HG02798 (cell line): Measurements from ENCODE around the gene WASF2.
"Not testable (repeated sequence)": the region's sequence is repeated elsewhere in the genome, so short reads cannot be mapped to it uniquely, and the experiment has no call there.

Source experiments
- ATAC-seq: cut with Tn5 transposase; IDR thresholded peaks from one replicate; pipeline ENCODE4 v1.9.1; 2021; ENCODE audit warnings: mild to moderate bottlenecking; ENCODE audit not compliant: unreplicated experiment, poor library complexity

WASF2 gene

DNA sequence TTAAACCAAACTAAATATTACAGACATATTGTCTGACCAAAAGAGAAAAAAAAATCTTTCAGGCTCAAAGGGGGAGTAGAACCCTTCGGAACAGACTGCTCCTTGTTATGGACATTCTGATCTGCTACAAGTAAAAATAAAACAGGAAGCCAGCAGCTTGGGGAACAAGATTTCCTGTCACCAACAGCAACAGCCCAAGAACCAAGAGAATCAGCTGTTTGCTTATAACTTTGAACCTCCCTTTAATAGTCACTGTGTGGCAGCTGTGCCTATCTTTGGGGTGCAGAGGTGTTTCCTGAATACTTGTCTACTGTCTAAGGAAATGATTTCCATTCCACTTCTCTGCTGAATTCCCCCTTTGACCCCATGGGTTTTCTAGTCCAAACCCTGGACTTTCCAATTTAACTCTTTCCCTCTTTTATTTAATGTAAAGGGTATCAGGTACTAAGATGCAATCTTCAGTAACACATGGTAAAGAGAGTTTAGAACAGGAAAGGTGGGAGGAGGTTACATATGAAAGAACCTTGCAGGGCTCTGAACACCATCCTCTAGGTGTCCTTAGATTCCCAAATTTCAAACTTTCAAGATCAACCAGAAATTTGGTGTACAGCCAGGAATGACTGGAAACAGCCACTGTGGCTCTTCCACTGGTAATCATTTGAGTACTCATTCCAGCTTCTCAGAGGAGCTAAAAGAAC lies 58.9 kb downstream of the WASF2 start:
- ATAC-seq = no peak

DNA sequence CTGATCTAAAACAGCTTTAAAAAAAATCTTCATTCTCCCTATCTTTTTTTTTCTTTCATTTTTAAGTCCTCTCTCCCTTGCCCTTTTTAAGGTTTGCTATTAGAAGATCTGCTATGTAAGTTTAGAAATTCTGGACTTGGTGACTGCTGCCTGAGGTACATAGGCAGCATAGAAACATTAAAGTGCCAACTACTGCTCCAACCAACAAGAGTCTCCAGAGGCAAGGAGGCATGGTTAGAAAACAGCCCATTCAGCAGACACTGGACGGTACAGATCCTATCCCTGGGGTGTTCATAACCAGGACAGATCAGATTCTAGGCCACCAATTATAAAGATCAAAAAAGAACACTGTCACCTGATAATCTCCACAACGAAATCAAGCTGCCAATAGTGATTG lies 60.9 kb downstream of the WASF2 start:
- no peak for ATAC-seq

DNA sequence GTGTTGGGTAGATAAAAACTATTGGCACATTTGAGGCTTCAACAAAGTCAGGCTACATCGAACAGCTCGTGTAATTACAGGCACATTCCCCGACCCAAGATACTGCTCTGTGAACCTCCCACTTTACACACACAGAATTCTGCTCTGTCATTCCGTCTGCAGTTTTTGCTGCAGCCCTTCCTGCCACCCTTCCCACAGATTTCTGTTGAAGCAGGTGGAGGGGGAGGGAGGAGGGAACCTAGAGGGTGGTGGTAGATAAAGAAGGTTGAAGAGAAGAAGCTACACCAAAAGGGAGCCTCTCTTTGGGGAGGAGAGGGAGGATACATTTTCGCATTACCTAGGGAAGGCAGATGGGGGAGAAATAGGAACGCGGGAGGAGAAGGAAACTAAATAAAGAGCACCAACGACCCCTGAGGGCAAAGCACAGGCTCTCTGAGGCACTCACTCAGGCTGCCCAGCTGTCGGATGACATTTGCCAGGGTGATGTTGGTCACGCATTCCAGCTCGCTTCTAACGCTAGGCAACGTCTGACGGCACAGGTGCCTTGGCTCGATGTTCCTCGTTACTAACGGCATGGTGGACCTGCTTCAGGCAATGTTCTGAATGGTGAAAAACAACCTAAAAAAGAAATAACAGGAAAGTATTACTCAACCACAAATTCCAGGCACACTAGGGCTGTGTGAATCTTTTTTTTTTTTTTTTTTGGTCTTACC lies 61.5 kb downstream of the WASF2 start:
- no peak for ATAC-seq

DNA sequence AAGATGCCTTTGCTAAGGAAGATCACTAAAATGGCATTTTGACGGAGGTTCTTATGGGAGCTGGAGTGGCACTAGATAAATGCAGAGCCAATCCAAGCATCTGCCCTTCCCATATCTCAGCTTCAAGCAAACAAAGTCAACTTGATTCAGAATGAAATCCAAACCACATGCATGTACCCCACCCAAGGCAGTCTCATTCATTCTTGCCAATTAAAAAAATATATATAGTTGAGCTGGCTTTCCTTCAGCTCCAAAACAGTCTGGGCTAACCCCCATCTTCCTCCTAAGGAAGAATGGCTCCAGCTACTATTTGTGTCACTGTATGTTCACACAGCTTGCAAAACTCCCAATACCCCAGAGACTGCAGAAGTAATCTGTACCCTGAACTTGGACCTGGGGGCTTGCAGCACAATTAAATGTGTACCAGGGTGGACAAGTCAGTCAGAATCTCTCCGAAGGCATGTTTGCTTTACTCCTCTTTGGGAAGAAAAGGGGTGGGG lies 62.1 kb downstream of the WASF2 start:
- no peak for ATAC-seq

DNA sequence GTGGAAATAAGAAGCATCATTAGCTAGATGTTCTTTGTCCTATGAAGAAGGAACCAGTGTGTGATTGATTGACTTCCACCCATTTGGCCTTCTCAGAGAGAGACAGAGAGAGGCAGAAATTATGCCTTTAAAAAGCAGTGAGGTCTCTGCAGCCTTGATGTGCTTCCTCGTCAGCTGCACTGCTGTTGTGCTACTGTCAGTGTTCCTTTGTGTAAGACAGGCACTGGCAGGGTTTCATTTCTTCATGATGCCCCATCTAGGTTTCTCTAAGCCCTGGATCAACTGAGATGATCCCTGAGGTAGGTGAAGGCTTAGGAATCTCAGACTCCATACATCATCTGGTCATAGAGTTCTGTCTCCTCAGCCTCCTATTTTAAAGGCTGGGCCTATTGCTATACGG lies 62.6 kb downstream of the WASF2 start:
- no peak for ATAC-seq

DNA sequence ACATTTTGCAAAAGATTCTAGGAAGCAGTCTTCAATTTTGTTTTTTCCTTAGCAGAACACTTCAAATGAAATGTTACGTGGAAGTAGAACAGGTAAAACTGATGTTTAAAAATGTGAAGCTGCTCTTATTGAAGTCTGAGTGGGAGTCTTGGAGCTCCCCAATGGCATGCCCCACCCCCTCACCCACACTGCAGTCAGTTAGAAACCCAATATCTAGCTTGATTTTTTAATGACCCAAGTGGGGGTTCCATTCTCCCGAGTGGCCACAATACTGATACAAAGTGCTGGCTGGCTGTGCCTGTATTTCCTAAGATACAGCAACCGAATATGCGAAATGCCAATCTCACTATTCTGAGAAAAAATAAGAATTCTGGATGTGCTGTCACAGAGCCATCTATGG lies 66.3 kb downstream of the WASF2 start:
- ATAC-seq = no peak

DNA sequence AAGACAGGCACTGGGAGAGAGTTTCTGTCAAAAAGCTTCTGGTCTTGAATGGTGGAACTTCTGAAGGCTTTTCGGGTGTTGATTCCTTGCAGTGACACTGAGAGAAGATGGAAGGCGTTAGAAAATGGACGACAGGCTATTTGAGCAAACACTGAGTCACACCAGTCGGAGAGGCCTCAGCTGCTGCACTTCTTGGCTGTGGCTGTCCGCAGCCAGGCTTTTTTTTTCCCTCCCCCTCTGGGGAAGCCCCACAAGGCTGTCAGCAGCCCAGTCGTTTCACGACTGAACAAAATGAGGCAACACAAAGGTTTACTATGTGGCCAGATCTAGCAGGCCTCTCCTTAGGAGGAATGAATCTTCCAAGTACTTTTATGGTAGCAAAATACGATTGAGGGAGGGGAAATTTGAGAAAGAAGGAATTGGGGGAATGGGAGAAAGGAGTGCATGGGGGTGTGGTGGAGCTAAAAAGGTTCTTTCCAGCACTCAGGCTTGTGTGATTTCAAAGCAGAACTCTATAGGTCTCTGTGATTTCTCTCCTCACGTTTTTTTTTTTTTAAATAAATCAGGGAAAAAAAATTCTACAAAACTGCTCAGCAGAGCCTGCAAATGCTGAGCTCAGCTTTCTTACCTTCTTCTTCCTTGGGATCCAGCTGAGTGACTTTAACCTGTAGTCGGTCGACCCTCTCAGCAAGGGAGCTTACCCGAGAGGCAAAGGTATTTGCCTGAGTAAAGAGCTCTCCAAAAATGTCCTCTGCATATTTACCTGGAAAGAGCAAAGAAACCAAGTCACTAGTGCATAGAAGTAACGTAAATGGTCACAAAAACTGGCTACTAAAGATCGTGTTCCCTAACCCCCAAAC lies 71.4 kb downstream of the WASF2 start:
- ATAC-seq = peak; percentile 78

DNA sequence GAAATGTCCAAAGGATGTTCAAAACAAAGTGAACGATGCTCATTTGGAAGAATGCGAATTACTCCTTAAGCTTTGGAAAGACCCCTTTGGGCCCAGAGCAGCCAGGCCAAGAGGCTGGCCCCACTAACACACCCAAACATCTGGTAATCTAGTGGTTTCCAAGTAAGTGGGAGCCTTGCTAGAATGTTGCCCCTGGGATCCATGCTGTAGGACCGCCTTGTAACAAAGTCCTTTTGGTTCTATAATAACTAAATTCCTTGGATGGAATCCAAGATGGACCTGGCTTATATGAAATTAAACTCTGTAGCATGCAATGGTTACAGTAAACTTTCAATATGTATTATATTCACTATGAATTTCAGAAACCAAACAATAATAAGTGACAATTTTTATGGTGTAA lies 72.3 kb downstream of the WASF2 start:
- no peak for ATAC-seq

DNA sequence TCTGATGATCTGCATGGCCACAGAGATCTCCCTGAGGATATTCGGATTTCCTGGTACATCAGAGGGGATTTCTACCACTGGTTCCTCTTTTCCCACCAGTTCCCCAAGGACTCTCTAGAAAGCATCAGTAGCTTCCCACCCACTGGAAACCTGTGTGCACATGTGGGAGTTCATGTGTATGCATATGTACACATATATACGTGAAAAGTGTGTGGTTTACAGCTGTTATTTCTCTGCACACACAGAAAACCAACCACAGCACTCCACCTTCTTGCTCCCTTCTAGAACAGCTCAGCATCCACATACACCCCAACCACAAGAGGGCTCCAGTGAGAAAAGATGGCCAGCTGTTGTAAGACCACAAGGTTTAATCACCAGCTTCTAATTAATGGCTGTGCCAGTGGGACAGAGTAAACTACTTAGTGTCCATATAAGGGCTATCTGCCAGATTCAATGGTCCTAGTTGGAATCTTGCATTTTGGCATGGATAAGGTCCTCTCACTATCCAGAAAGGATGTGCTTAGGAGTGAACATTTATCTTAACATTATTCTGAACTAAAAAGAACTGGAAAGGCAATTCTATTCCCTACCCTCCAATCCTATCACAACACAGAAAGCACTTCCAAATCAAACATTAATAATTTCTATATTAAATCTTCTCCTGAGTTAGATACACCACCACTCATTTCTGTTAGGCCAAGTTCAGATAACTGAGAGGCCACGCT lies 73.4 kb downstream of the WASF2 start:
- no peak for ATAC-seq

DNA sequence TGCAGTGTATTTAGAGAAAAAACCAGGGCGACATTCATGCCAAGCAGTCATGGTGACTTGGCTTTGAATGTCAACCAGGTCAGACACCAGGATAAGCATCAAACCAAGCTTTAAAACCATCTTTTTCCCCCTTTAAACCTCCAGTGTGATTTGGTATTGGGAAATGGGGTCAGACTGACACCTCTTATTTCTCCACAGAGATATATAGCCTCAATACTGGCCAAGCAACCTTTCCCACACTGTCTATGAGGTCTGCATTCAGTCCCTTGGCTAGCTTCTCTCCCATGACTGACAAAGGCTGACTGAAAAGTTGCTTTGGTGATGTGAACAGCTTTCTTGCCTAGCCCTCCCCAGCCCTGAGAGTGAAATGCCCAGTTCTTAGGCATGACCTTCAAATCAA lies 75.9 kb downstream of the WASF2 start:
- no peak for ATAC-seq

DNA sequence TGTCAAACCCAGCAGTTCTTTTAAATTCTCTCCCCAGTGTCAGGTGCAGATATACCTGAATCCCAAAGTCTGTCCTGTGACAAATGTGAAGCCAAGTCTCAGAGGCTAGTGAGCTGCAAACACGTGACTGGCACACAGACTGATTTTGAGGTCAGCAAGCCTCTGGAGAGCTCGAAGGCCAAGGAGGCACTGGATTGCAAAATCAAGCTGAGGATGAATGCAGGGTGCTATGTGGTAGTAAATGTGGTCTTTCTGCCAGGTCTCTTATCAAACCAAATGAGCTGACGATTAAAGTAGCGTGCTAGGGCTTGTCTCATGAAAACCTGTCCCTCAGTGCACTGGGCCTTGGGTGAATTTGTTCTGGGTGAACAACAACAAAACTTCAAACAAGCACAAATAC lies 77.0 kb downstream of the WASF2 start:
- no peak for ATAC-seq

DNA sequence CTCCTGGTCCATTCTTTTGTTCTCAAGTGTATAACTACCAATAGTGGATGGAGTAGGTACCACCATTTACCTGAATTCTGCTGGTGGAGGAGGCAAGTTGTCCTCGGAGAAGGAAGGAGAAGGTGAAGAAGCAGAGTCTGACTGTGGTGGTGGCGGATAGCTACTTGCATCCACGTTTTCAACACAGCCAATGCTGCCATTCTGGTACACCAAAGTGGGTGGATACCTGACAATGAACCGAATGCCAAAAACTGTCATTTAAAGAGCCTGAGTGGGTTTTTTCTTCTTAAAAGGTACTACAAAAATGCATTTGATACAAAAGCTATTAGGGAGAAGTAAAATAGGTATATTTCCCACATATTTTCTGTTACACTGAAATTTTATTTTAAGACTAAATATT lies 77.5 kb downstream of the WASF2 start:
- no peak for ATAC-seq

DNA sequence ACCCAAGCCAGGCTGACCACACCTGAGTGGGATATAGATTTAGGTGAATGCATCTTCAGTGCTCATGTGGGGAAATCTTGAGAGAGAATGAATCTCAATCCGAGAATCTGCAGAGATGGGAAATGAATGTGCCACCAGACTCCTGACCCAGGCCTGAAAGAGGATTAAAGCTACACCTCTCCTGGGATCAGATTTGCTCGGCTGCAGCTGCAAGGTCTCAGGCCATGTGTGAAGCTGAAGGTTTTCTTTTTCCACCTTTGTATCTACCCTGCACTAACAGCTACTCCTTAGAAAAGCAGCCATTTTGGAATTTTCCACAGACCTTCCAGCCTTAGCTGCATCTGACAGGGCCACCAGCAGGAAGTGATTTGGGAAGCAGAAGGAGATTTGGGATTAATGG lies 79.3 kb downstream of the WASF2 start:
- no peak for ATAC-seq

DNA sequence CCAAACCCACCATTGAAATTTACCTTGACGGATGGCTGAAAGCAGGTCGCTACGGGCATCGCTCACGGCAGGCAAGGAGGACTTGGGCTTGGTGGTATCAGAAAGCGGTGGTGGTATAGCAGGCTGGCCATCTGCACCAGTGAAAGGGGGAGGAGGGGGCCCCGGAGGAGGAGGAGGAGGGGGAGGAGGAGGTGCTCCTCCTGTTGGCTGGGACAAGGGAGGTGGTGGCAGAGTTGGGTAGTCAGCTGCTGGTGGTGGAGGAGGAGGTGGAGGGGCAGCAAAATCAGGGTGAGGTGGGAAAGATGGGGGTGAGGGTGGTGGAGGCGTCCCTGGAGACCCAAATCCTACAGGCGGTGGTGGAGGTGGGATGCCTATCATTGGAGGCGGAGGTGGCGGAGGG lies 80.3 kb downstream of the WASF2 start:
- ATAC-seq = no peak

DNA sequence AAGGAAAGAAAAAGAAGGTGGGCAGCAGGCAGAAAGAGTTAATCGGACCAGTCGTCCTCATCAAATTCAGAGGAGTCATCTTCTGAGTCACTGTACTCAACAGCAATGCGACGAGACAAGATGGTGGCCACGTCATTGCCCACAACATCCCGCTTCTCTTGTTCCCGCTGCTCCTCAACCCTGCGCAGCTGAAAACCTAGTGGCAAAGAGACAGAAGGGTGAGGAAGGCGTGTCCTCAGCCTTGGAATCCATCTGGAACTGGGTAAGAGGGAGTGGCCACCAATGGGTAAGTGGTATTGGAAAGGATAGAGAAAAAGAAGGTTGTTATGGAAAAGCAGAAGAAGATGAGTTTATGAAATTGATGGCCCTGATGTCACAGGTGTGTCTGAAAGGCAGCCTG lies 81.8 kb downstream of the WASF2 start:
- ATAC-seq = no peak

DNA sequence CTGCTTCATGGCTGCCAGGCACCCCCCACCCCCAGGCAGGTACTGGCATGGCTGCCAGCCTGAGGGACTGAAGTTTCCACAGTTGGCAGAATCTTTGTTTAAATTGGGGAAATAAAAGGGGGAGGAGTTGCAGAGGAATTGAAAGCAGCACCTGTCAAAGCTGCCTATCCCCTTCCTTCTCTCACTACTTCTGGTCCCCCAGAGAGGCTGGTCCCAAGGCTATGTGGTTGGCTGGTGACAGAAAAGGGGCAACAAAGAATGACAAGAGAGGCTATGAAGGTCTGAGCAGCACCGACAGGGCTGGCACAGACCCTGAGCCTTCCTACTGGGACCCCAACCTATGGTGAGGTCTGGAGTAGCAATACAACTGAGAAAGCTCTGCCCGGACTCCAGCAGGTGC lies 83.2 kb downstream of the WASF2 start:
- not testable (repeated sequence) for ATAC-seq

DNA sequence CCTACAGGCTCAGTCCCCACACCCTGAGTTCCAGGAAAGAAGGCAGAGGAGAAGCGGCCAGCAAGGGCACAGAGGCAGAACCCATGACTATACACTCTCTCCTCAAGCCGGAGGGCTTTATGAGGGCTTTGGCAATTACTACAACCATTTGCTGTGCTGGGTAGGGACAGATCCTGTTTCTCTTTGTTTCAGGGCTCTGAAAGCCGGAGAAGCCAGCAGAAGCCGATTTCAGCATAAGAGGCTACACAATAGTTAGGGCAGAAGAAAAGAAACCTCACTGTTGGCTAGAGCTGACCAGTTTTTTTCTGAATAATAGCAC lies 83.6 kb downstream of the WASF2 start:
- ATAC-seq = no peak

DNA sequence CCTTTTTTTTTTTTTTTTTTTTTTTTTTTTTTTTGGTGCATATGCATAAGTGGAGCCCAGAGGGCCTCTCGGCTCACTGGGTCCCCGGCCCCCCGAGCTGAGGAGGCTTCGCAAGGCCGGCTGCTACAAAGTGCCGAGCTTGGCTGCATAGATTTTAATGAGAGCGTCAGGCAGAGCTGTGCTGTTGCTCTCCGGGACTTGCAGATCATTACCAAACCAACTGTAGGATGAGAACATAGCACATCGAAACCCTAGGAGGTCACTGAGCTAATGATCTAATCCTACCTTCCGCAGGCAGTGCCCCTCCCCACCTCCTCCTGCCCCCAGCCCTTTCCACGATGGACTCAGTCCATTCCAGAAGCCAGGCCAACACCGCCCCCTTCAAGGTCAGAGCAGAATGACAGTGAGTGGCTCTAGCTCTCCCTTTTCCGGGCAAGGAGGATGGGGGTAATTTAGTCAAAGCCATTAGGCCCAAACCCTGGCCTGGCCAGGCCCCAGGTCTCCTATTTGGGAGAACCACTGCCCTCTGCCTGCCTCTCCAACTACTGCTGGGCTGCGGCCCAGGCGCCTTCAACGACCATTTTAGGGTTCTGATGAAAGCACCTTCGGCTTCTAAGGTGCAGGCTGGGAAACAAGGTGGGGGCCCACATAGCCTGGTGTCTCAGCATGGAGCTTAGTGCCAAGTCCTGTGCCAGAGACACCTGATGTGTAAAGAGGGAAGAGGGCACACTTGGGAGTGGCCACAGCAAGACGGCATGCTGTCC lies 84.2 kb downstream of the WASF2 start:
- not testable (repeated sequence) for ATAC-seq

DNA sequence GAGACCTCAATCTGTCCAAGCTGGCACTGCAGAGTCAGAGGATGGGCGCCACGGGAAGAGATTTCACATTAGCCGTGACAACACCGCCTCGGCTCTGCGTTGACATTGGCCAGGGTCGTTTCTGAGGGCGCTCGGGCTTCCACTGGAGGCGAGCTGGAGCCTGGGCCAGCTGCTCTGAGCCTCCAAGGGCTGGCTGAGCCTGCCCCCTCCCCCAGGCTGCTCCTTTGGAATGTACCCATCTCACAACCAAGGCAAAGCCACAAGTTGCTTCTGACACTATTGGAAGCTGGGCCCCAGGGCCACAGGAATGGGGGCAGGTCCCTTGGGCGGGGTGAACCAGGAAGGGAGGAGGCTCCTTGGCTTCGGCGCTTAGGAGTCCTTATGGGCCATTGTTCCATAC lies 84.9 kb downstream of the WASF2 start:
- ATAC-seq = no peak

DNA sequence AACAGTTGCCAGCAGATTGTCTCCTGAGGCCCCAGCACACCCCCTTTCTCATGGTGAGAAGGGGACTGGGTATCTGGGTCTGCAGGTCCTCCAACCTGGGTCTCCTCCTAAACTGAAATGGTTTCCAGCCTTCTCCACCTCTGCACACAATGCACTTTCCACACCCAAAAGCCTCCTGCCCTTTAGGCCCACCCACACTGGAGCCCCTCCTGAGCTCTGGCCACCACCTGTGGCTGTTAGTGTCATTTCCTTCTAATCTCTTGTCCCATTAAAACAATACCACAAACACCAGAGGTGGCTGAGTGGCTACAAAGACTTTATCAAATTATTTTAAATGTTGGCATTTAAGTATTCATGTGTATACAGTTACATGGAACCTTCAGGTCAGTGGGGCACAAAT lies 86.0 kb downstream of the WASF2 start:
- no peak for ATAC-seq
